Ovary (tissue), 3 donors: Measurements from ENCODE around the gene BORCS6.

Experiments
- EP300 ChIP-seq: sonication (generic); formaldehyde crosslinking; IDR thresholded peaks from one replicate; pipeline ENCODE4 v1.6.1; 2017; ENCODE audit warnings: antibody characterized with exemption
- TF ChIP-seq, protein P1 (sequence below), 3 donors: fragments of 450-650 bp in 2 of 3; fragments of 200-600 bp in 1 of 3; IDR thresholded peaks; one replicate each; pipeline versions ENCODE4 v1.5.1 to v1.8.0; 2016 to 2022; ENCODE audit warnings: antibody characterized with exemption in 3 of 3, mild to moderate bottlenecking in 1 of 3
- donor health status: DM: no; HTN: no; CAD: no.

- TF ChIP-seq, protein P1, sequence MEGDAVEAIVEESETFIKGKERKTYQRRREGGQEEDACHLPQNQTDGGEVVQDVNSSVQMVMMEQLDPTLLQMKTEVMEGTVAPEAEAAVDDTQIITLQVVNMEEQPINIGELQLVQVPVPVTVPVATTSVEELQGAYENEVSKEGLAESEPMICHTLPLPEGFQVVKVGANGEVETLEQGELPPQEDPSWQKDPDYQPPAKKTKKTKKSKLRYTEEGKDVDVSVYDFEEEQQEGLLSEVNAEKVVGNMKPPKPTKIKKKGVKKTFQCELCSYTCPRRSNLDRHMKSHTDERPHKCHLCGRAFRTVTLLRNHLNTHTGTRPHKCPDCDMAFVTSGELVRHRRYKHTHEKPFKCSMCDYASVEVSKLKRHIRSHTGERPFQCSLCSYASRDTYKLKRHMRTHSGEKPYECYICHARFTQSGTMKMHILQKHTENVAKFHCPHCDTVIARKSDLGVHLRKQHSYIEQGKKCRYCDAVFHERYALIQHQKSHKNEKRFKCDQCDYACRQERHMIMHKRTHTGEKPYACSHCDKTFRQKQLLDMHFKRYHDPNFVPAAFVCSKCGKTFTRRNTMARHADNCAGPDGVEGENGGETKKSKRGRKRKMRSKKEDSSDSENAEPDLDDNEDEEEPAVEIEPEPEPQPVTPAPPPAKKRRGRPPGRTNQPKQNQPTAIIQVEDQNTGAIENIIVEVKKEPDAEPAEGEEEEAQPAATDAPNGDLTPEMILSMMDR (IDR thresholded peaks at IDR 0.05): no peak
- no peak for TF ChIP-seq EP300
These were observed 45.7 kb upstream of the BORCS6 start for GRCh38 chr17:8235676-8236075.
